ENCODE measurements around the gene TBC1D8. TPM values are rescaled to one million over a fixed set of nuclear protein-coding genes. Genes with fewer than 3 reads are reported as not detected.

Gene TBC1D8
- total RNA-seq, 1 experiment from 2014 or later: 139 TPM

GRCh38 chr2:101162561-101163330 lies 11.6 kb upstream of the TBC1D8 start:
- Histone ChIP-seq H3K4me3 (ENCODE audit: low read depth in 2 of 2, low read length in 2 of 2) (no peak overlapping the region), H3K36me3 (ENCODE audit: control insufficient read depth, insufficient read depth, low read length) (no peaks in the 10 kb centered on the region), H3K27ac (ENCODE audit: low read length) (no peak overlapping the region), H3K4me1 (ENCODE audit: control insufficient read depth, insufficient read depth, low read length) (no peaks in the 10 kb centered on the region), H3K27me3 (ENCODE audit: control insufficient read depth, insufficient read depth, low read length) (no peaks in the 10 kb centered on the region), H3K9me3 (ENCODE audit: control insufficient read depth, insufficient read depth, low read depth, low read length) (no peaks in the 10 kb centered on the region)
- no TSS peak for BruUV-seq (replicated peaks)
- no peak for DNase-seq (ENCODE audit: low read depth, low spot score)
- TF ChIP-seq POLR2AphosphoS5 (IDR thresholded peaks at IDR 0.05; ENCODE audit: low read depth, low read length) (no peak), TCF7L2 (IDR thresholded peaks at IDR 0.05; ENCODE audit: low read depth, low read length) (no peak), REST (IDR thresholded peaks at IDR 0.05; ENCODE audit: insufficient read depth in 1 of 2, low read depth in 2 of 2, low read length in 1 of 2) (no peak), CTCF (IDR thresholded peaks at IDR 0.05) (no peak), SIN3A (IDR thresholded peaks at IDR 0.05; ENCODE audit: borderline replicate concordance, insufficient read depth, low read depth, low read length) (no peak)
- ChIA-PET POLR2A (no interaction called here), CTCF (no interaction called here)
- no peak for ATAC-seq
- intact Hi-C loops (cut with micrococcal nuclease; ENCODE audit: unreplicated experiment): no loop called here
- in situ Hi-C loops (cut with HindIII; ENCODE audit: low pct_unique_long_range_greater_than_20kb, low sequenced_read_pairs): no loop called here

GRCh38 chr2:101161658-101162057 lies 10.5 kb upstream of the TBC1D8 start:
- DNase-seq (ENCODE audit: low read depth, low spot score) (no peak), ATAC-seq (no peak)
- Histone ChIP-seq H3K4me1 (ENCODE audit: control insufficient read depth, insufficient read depth, low read length) (no peaks in the 10 kb centered on the region), H3K27me3 (ENCODE audit: control insufficient read depth, insufficient read depth, low read length) (no peaks in the 10 kb centered on the region), H3K9me3 (ENCODE audit: control insufficient read depth, insufficient read depth, low read depth, low read length) (no peaks in the 10 kb centered on the region), H3K4me3 (ENCODE audit: low read depth in 2 of 2, low read length in 2 of 2) (no peak overlapping the region), H3K36me3 (ENCODE audit: control insufficient read depth, insufficient read depth, low read length) (no peaks in the 10 kb centered on the region), H3K27ac (ENCODE audit: low read length) (no peak overlapping the region)
- BruUV-seq (replicated peaks): no TSS peak
- ChIA-PET CTCF (no interaction called here), POLR2A (interaction anchor here (0.6 kb wide), 1 partner anchor 747 kb away, joined by 5 read pairs; no protein-coding TSS in a partner anchor)
- TF ChIP-seq CTCF (IDR thresholded peaks at IDR 0.05) (no peak), SIN3A (IDR thresholded peaks at IDR 0.05; ENCODE audit: borderline replicate concordance, insufficient read depth, low read depth, low read length) (no peak)
- in situ Hi-C loops (cut with HindIII; ENCODE audit: low pct_unique_long_range_greater_than_20kb, low sequenced_read_pairs) (no loop called here), intact Hi-C loops (cut with micrococcal nuclease; ENCODE audit: unreplicated experiment) (no loop called here)

Measured in Panc1 (cell line).